GM19238 (cell line): ENCODE measurements around the gene BCAR3.
"Not testable (repeated sequence)": the region's sequence is repeated elsewhere in the genome, so short reads cannot be mapped to it uniquely, and the experiment has no call there.

Experiments
- DNase-seq: peaks from one replicate; pipeline ENCODE4 v3.0.0; 2011; ENCODE audit warnings: low spot score; ENCODE audit not compliant: insufficient read length

The BCAR3 gene

GRCh38 chr1:93707956-93708355 is 26.3 kb upstream of the BCAR3 start:
- DNase-seq, result peak; percentile 64

- DNase-seq, result no peak
Observed at GRCh38 chr1:93705892-93706500, 24.4 kb upstream of the BCAR3 start.

- no peak for DNase-seq
Observed at GRCh38 chr1:93704052-93704451, 22.4 kb upstream of the BCAR3 start.

- DNase-seq, result no peak
Observed at GRCh38 chr1:93703643-93704042, 22.0 kb upstream of the BCAR3 start.

GRCh38 chr1:93702828-93703183 is 21.2 kb upstream of the BCAR3 start:
- DNase-seq, result no peak

GRCh38 chr1:93702111-93702827 is 20.6 kb upstream of the BCAR3 start:
- DNase-seq, result no peak

- DNase-seq, result no peak
Observed at GRCh38 chr1:93701629-93702028, 20.0 kb upstream of the BCAR3 start.

- no peak for DNase-seq
Observed at GRCh38 chr1:93700532-93701469, 19.2 kb upstream of the BCAR3 start.

- no peak for DNase-seq
Observed at GRCh38 chr1:93699503-93700168, 18.0 kb upstream of the BCAR3 start.

- DNase-seq, result no peak
Observed at GRCh38 chr1:93699049-93699384, 17.4 kb upstream of the BCAR3 start.

GRCh38 chr1:93698329-93699048 is 16.9 kb upstream of the BCAR3 start:
- no peak for DNase-seq

GRCh38 chr1:93697566-93697965 is 15.9 kb upstream of the BCAR3 start:
- DNase-seq, result not testable (repeated sequence)

- DNase-seq, result no peak
Observed at GRCh38 chr1:93695411-93696005, 13.9 kb upstream of the BCAR3 start.

GRCh38 chr1:93694819-93695218 is 13.2 kb upstream of the BCAR3 start:
- no peak for DNase-seq

- no peak for DNase-seq
Observed at GRCh38 chr1:93694039-93694438, 12.4 kb upstream of the BCAR3 start.

GRCh38 chr1:93692983-93693591 is 11.4 kb upstream of the BCAR3 start:
- no peak for DNase-seq

GRCh38 chr1:93692451-93692861 is 10.8 kb upstream of the BCAR3 start:
- DNase-seq, result no peak

GRCh38 chr1:93692026-93692425 is 10.4 kb upstream of the BCAR3 start:
- DNase-seq, result no peak

GRCh38 chr1:93690921-93691789 is 9.5 kb upstream of the BCAR3 start:
- no peak for DNase-seq
